Tibial nerve (tissue), 4 donors: ENCODE measurements around the gene ELK1.

Experiments used
- EP300 ChIP-seq, 2 donors: sonication (generic); formaldehyde crosslinking; IDR thresholded peaks; one replicate each; pipeline ENCODE4 v1.6.1; 2017; ENCODE audit warnings: antibody characterized with exemption in 2 of 2, mild to moderate bottlenecking in 1 of 2
- POLR2A ChIP-seq, 2 donors: fragments of 450-650 bp; IDR thresholded peaks; one replicate each; pipeline ENCODE4 v1.6.1; 2017; ENCODE audit warnings: antibody characterized with exemption in 2 of 2, mild to moderate bottlenecking in 2 of 2, moderate library complexity in 2 of 2
- TF ChIP-seq, protein P1 (sequence below), 5 experiments: fragments of 200-600 bp in 3 of 5; fragments of 450-650 bp in 2 of 5; sonication (generic) in 3 of 5; IDR thresholded peaks; one replicate each; pipeline ENCODE4 v1.5.1; 2016 to 2019; ENCODE audit warnings: antibody characterized with exemption in 5 of 5, mild to moderate bottlenecking in 3 of 5, moderate library complexity in 2 of 5

DNA sequence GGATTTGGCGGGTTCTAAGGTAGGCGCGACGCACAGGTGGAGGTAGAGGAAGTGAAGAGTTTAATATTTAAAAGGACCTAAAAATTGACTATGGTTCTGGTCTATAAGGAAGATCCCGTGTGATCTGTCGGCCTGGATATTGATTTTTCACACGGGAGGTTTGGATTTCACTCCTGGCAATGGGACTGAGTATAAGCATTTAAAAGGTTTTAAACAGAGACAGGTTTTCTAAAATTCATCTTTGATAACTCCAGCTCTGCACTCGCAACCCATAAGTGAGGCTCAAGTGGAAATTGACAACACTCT lies 9.0 kb upstream of the ELK1 start:
- TF ChIP-seq, protein P1, sequence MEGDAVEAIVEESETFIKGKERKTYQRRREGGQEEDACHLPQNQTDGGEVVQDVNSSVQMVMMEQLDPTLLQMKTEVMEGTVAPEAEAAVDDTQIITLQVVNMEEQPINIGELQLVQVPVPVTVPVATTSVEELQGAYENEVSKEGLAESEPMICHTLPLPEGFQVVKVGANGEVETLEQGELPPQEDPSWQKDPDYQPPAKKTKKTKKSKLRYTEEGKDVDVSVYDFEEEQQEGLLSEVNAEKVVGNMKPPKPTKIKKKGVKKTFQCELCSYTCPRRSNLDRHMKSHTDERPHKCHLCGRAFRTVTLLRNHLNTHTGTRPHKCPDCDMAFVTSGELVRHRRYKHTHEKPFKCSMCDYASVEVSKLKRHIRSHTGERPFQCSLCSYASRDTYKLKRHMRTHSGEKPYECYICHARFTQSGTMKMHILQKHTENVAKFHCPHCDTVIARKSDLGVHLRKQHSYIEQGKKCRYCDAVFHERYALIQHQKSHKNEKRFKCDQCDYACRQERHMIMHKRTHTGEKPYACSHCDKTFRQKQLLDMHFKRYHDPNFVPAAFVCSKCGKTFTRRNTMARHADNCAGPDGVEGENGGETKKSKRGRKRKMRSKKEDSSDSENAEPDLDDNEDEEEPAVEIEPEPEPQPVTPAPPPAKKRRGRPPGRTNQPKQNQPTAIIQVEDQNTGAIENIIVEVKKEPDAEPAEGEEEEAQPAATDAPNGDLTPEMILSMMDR (IDR thresholded peaks at IDR 0.05), result no peak
- TF ChIP-seq EP300 (IDR thresholded peaks at IDR 0.05), result no peak
- no peak for TF ChIP-seq POLR2A (IDR thresholded peaks at IDR 0.05)
